Measurements from ENCODE around the gene CARMIL1.
"Not testable (repeated sequence)": the region's sequence is repeated elsewhere in the genome, so short reads cannot be mapped to it uniquely, and the experiment has no call there.

CARMIL1 gene

GRCh38 chr6:25277386-25277785 is 1.8 kb upstream of the CARMIL1 start:
- DNase-seq (ENCODE audit: low spot score), result no peak

DNA sequence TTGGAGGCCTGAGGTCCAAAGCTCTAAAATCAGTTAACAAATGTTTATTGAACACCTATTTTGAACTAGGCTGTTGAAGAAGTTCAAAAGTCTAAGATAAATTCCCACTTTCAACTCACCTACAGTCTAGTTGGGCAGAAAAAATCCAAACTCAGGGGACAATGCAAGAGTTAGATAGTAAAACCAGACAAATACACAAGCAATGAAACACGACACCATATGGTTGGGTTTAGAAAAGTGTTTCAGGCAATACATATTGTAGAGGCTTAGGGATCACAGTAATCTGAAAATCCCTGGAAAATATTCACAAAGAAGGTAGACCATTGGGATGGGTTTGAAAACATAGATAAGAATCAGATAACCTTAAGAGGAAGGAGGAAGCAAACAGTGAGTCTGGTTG is 1.3 kb upstream of the CARMIL1 start:
- DNase-seq (ENCODE audit: low spot score), result no peak

DNA sequence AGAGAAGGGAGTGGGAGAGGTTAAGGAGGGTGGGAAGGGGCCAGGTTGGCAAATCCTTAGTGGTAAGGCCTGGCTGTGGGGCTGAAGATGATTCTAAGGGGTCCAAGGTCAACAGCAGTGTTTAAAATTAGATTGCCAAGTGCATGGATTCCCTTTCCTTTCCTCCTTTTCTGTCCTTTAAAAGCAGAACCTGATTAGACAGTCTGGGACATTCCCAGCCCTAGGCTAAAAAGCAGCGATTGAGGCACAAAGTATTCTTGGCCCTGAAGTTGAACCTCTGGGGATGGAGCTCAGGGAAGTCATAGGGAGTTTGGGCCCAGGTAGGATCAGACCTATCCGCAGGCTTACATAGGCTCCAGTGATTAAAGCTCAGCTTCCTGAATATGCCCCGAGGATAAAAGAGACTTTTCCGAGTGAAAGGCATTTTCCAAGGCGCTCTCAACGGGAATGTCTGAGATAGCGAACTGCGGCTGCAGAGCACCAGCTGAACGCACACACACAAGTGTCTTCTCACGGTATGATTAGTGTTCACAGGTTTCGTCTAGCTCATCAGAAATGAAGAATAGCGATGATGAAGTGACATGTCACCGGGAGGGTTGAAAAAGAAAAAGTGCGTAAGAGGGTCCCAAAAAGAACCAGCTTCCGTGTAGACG is 787 bp upstream of the CARMIL1 start:
- no peak for DNase-seq (ENCODE audit: low spot score)

- DNase-seq (ENCODE audit: low spot score), result no peak
Observed at GRCh38 chr6:25279748-25280343, 672 bp downstream of the CARMIL1 start.

- no peak for DNase-seq (ENCODE audit: low spot score)
Observed at GRCh38 chr6:25280344-25281074, 1.3 kb downstream of the CARMIL1 start.

DNA sequence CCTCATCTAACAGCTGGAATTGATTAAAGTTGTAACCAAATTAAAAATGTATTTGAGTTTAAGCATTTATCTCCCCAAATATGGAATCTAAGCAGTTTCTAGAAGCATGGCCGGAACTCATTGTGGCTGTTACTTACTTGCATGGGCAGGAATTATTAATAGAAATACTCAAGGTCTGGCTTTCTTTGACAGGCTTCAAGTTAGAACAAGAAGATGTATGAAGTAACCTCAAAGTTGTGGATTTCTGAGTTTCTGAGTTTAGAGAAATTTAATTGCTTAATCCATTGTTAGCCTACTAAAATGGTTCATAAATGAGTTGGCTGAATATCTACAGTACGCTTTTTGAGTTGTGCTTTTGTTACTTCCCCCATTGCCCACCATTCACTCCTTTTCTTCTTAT is 7.7 kb downstream of the CARMIL1 start:
- no peak for DNase-seq (ENCODE audit: low spot score)

DNA sequence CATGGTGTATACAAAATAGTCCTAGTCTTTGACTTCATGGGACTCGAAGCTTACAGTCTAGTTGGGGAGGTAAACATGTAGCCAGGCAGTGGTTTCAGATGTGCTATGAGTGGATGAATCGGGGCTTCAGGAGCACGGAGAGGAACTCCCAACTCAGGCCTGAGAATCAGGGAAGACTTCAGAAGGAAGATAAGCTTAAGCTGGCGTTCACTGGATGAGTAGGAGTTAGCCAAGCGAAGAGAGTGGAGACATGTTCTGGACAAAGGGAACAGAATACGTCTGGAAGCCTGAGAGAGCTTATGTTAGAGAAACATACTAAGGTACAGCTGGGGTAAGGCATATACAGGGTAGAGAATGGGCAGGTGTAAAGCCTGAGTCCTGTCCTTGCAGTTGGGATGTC is 8.8 kb downstream of the CARMIL1 start:
- DNase-seq (ENCODE audit: low spot score), result no peak

DNA sequence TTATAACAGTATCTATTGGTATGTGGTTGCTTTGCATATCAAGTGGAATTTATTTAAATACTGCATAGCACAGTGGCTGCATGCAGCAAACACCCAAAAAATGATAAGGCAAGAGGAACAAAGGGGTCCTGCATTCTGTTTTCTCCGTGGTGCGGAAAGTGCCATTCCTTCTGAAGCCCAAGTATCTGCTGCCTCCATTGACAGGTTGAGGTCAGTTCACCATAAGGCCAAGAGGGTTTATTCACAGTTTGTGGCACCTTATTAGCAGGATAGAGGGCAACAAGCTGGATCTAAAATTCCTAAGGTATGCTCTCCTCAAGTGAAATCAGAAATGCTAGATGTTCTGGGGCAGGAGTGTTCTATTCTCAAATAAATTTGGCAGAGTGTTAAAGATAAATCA is 9.3 kb downstream of the CARMIL1 start:
- no peak for DNase-seq (ENCODE audit: low spot score)

- DNase-seq (ENCODE audit: low spot score), result no peak
Observed at GRCh38 chr6:25290306-25291060, 11.3 kb downstream of the CARMIL1 start.

DNA sequence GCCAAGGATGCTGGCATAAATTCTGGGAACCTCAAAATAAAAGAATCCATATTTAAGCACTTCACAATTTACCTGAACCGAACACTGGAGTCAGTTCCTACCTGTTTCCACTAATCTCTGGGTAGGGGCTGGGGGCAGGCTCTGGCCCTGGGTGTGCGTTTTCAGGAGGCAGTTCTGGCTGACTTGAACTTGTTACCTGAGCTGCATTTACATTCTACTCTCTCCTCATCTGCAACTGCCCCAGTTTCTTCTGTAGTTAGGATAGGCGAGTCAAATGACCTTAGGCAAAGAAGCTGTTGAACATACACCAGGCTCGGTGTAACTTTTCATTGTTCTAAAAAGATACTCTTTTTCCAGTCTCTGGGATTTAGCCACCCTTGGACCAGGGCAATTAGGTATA is 13.2 kb downstream of the CARMIL1 start:
- no peak for DNase-seq (ENCODE audit: low spot score)

DNA sequence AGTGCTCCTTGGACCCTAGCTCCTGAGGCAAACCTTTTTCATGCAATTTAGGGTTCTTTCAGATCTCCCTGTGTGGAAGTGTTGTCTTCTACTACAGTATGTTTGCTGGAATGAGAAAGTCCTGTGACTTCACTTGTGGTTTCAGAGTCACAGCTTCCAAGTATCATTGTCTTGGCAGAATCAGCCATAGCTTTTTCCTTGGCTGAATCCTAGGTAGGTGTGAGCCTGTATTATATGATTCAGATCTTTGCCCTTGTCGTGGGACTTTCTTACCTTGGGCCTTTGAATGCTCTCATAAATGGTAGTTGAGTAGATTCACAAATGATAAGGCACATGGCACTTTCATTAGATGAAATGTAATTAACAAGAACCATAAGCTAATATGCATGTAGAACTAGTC is 16.5 kb downstream of the CARMIL1 start:
- no peak for DNase-seq (ENCODE audit: low spot score)

DNA sequence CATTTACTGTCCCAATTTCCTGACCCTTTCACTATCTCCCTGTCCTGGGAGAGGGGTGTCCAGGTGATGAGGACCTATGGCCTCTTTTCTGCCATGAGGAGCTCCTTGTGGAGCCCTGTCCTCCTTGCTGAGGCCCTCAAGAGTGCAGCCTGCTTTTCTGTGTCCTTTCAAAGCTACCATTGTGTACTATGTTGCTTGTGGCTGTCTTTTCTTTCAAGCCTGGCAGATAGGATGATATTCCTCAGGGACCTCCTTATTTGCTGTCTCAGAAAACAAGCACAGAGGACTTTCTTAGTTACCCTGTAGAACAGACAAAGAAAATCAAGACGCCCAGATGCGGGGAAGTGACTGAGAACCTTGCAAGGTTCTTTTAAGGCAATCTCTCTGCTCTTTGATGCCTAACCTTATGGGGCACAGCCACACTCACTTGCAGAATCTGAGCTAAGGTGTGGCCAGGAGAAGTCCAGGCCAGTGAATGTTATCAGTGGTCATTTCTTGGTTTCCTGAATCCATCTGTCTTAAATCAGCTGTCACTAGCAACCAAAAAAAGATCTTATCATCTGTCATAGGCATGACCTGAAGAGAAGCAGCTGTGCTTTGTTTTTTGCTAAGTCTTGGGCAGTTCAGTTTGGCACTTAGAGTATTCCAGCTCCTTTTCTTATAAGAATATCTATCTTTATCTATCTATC is 17.2 kb downstream of the CARMIL1 start:
- DNase-seq (ENCODE audit: low spot score), result no peak

- no peak for DNase-seq (ENCODE audit: low spot score)
Observed at GRCh38 chr6:25297039-25297441, 17.9 kb downstream of the CARMIL1 start.

DNA sequence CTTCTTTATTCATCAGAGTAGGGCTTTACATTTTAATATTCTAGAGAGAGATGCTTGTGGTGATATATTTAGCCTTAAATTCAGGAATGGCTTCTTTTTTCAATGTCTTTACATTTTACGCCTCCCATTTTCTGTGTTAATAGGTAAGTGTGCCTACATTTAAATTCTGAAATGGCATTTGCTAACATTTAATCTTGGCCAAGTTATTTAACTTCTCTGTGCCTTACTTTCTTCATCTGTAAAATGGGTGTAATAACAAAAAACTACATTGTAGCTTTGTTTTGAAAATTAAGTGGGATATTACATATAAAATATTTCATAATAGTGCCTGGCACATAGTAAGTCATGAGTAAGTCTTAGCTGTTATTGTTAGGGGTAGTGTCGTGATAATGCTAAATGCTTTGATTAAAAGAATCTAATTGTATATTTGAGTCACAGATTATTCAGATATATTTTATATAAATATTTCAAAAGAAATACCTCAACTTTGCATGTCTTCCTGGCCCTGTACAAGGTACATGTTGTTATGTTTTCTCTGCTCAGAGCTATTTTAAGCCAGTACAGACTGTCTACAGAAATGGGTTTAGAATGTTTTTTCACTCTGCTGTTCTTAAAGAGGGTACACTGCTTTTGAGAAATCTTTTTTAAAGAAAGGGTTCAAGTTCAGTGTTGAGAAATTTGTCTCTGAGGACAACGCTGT is 18.8 kb downstream of the CARMIL1 start:
- DNase-seq (ENCODE audit: low spot score), result no peak

- not testable (repeated sequence) for DNase-seq (ENCODE audit: low spot score)
Observed at GRCh38 chr6:25298523-25298865, 19.3 kb downstream of the CARMIL1 start.

GRCh38 chr6:25301362-25301761 is 22.2 kb downstream of the CARMIL1 start:
- DNase-seq (ENCODE audit: low spot score), result no peak

DNA sequence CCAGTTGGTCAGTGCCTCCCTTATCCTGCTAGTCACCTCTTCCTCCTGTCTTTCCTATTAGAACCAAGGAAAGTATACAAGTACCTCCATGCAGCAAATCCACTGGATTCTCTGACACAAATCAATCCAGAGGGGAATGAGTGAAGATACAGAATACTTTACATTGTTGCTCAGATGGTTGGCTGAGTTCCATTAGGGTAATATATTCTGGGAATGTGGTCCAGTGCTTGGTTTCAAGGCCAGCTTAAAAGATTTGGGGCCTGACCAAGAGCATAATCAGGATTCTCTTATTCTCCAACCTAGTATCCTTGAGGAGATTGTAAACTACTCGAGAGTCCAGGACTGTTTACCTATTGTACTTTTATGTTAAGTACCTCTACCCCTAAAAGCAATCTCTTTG is 23.0 kb downstream of the CARMIL1 start:
- DNase-seq (ENCODE audit: low spot score), result no peak

DNA sequence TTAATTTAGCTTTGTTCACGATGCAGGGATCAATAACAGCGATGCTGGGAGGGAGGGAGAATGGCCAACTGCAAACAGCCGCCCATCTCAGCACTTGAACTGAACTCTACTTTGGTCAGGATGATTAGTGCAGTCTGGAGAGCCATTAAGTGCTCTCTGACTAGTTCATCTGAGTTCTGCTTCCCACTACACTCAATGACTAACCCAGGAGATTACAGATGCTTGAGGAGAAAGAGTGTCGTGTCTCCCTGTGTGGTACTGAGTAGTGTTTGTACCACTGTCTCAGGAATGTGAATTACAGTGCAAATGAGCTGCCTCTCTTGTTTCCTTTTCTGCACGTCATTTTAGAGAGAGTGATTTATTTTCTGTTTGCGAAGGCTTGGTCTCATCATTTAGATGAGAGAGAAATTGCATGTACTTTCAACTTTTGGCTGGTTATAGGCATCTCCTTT is 23.5 kb downstream of the CARMIL1 start:
- DNase-seq (ENCODE audit: low spot score), result no peak

- DNase-seq (ENCODE audit: low spot score), result no peak
Observed at GRCh38 chr6:25303254-25303653, 24.1 kb downstream of the CARMIL1 start.

GRCh38 chr6:25306379-25306778 is 27.2 kb downstream of the CARMIL1 start:
- no peak for DNase-seq (ENCODE audit: low spot score)

- DNase-seq (ENCODE audit: low spot score), result no peak
Observed at GRCh38 chr6:25307805-25308494, 28.8 kb downstream of the CARMIL1 start.
